ENCODE results near the gene PRKAR2A.
"Not testable (repeated sequence)": the region's sequence is repeated elsewhere in the genome, so short reads cannot be mapped to it uniquely, and the experiment has no call there.

The PRKAR2A gene

DNA sequence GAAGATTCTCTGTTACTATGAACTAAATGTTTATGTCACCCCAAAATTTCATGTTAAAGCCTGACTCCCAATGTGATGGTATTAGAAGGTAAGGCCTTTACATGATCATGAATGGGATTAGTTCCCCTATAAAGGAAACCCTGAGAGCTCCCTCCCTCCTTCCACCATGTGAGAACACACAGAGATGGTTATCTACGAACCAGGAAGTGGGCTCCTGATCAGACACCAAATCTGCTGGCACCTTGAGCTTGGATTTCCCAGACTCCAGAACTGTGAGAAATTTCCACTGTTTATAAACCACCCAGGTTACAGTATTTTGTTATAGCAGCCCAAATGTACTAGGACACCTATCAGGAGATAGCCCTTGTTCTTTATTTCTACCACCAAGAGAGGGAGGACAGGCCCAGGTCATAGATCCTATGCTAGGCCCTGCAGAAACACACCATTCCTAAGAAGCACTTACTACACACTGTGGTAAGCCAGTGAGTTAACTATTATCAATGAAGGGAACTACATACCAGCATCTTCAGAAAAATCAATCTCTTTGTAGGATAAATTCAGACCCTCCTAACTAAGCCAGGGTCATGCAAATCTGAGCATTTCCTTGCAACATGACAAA lies 59.0 kb downstream of the PRKAR2A start:
- peak; percentile 16 for DNase-seq
- in situ Hi-C loops (cut with MboI; ENCODE audit: low pct_unique_long_range_greater_than_20kb, low sequenced_read_pairs) = no loop called here

- in situ Hi-C loops (cut with MboI; ENCODE audit: low pct_unique_long_range_greater_than_20kb, low sequenced_read_pairs) = no loop called here
- no peak for DNase-seq
These were observed 63.1 kb downstream of the PRKAR2A start for GRCh38 chr3:48784426-48785120.

DNA sequence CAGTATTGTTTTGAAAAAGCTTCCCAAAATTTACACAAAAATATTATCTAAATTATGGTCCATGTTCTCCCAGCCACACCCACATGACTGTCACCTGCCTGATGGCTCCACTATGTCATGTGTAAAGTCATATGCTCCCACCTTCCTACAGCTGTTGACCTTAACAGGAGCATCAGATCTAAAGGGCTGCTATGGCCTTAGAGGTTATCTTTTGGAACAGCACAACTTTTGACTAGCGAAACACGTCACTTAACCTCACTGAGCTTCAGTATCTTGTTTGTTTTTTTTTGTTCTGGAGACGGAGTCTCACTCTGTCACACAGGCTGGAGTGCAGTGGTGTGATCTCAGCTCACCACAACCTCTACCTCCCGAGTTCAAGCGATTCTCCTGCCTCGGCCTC lies 64.4 kb downstream of the PRKAR2A start:
- no peak for DNase-seq
- in situ Hi-C loops (cut with MboI; ENCODE audit: low pct_unique_long_range_greater_than_20kb, low sequenced_read_pairs) = no loop called here

- in situ Hi-C loops (cut with MboI; ENCODE audit: low pct_unique_long_range_greater_than_20kb, low sequenced_read_pairs) = no loop called here
- DNase-seq = no peak
These were observed 65.6 kb downstream of the PRKAR2A start for GRCh38 chr3:48782046-48782445.

DNA sequence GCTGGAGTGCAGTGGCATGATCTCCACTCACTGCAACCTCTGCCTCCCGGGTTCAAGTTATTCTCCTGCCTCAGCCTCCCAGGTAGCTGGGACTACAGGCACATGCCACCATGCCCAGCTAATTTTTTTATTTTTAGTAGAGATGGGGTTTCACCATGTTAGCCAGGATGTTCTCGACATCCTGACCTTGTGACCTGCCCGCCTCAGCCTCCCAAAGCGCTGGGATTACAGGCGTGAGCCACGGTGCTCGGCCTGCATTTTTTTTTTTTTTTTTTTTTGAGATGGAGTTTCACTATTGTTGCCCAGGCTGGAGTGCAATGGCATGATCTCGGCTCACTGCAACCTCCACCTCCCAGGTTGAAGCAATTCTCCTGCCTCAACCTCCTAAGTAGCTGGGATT lies 69.1 kb downstream of the PRKAR2A start:
- in situ Hi-C loops (cut with MboI; ENCODE audit: low pct_unique_long_range_greater_than_20kb, low sequenced_read_pairs) = not testable (repeated sequence)

DNA sequence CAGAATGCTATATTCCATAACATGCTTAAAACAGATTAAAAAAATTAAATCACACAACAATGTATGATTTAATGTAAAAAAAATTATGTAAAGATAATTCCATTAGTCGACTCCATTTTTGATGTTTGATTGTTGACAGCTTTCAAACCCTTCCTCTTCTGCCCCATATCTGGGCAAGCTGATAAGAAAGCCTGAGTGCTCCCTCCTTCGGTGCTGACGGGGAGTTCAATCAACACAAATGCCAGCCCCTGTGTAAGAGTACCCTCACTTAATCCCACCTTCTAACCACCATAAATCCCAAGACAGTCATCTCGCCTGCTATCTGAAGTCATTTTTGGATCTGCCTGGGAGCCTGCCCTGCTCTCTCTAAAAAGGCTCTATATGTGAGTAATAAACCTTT lies 70.8 kb downstream of the PRKAR2A start:
- peak; percentile 32 for DNase-seq
- in situ Hi-C loops (cut with MboI; ENCODE audit: low pct_unique_long_range_greater_than_20kb, low sequenced_read_pairs) = no loop called here

More for the DNA sequence above, 69.1 kb downstream of the PRKAR2A start:
- DNase-seq = not testable (repeated sequence)

GRCh38 chr3:48770192-48770502 lies 77.5 kb downstream of the PRKAR2A start:
- DNase-seq = no peak
- in situ Hi-C loops (cut with MboI; ENCODE audit: low pct_unique_long_range_greater_than_20kb, low sequenced_read_pairs) = no loop called here

- in situ Hi-C loops (cut with MboI; ENCODE audit: low pct_unique_long_range_greater_than_20kb, low sequenced_read_pairs) = no loop called here
- no peak for DNase-seq
These were observed 82.3 kb downstream of the PRKAR2A start for GRCh38 chr3:48765376-48765775.

GRCh38 chr3:48762816-48763215 lies 84.9 kb downstream of the PRKAR2A start:
- in situ Hi-C loops (cut with MboI; ENCODE audit: low pct_unique_long_range_greater_than_20kb, low sequenced_read_pairs) = no loop called here
- no peak for DNase-seq

DNA sequence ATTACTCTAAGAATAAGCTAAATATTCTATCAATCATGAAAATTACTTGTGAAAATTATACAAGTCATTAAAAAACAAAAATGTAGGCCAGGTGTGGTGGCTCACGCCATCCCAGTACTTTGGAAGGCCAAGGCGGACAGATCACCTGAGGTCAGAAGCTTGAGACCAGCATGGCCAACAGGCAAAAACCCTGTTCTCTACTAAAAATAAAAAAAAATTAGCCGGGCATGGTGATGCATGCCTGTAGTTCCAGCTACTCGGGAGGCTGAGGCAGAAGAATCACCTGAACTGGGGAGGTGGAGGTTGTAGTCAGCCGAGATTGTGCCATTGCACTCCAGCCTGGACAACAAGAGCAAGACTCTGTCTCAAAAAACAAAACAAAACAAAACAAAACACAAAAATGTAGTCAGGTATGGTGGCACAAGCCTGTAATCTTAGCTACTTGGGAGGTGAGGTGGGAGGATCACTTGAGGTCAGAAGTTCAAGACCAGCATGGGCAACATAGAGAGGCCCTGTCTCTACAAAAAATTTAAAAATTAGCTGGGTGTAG lies 87.6 kb downstream of the PRKAR2A start:
- DNase-seq; in situ Hi-C loops (cut with MboI; ENCODE audit: low pct_unique_long_range_greater_than_20kb, low sequenced_read_pairs): not testable (repeated sequence)

DNA sequence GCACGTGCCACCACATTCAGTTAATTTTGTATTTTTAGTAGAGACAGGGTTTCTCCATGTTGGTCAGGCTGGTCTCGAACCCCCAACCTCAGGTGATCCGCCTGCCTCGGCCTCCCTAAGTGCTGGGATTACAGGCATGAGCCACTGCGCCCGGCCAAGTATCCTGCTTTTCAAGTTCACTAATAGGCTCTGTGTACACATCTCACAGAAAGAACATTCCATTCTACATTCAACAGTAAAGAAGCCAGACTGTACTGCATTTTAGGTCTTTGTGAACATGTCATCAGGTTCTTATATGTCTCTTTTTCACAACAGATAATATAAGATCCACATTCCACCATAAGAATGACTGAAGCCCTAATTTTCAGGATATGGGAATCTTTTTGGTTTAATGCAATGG lies 88.1 kb downstream of the PRKAR2A start:
- in situ Hi-C loops (cut with MboI; ENCODE audit: low pct_unique_long_range_greater_than_20kb, low sequenced_read_pairs) = not testable (repeated sequence)

DNA sequence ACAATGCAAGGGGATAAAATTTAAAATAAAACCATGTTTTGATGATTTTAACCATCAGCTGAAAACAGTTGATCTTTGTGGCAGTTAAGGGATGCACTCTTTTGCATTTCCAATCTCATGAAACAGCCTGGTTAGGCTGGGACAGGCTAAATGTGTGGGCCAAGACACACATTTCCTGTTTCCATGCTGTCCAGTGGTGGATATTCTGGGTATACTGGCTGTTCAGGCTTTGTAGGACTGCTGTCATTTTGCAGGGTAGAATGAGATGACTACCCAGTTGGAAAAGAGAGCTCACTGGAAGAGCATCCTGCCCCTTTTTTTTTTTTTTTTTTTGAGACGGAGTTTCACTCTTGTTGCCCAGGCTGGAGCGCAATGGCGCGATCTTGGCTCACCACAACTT lies 88.6 kb downstream of the PRKAR2A start:
- in situ Hi-C loops (cut with MboI; ENCODE audit: low pct_unique_long_range_greater_than_20kb, low sequenced_read_pairs) = no loop called here
- no peak for DNase-seq

More for the DNA sequence above, 88.1 kb downstream of the PRKAR2A start:
- DNase-seq = not testable (repeated sequence)

DNA sequence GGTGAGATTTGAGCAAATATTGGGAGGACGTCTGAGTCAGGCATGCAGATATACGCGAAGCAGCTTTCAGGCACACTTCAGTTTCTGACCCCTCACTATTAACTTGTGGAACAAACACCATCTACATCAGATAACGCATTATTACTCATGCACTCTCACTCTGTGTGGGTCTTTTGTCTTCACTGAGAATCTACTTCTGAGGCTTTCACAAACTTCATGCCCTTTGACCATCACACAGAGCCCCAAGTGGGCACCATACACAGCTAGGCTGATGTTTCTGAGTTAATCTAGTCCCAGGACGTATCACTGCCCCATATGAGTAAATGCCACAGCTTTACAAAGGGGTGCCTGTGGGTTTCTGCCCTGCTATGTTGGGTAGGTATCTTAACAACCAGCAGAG lies 91.0 kb downstream of the PRKAR2A start:
- DNase-seq = no peak
- in situ Hi-C loops (cut with MboI; ENCODE audit: low pct_unique_long_range_greater_than_20kb, low sequenced_read_pairs) = no loop called here

- in situ Hi-C loops (cut with MboI; ENCODE audit: low pct_unique_long_range_greater_than_20kb, low sequenced_read_pairs) = no loop called here
- no peak for DNase-seq
These were observed 96.8 kb downstream of the PRKAR2A start for GRCh38 chr3:48750856-48751255.

DNA sequence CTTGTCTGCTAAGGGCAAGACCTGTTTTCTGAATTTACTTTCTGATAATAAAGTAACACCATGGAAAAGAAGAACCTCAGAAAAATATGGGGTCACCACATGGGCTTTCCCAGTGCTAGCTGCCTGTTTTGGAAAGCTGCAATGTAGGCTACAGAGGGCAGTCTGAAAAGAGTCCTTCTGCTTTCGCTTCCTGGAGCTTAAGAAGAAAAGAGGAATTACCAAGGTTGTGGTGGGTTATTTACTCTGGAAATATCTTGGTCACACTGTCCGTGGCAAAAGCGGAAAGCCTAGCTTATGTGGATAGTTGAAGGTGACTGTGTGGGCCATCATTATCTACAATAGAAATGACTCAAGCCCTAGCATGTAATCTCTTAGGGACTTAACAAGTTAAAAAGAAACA lies 98.9 kb downstream of the PRKAR2A start:
- in situ Hi-C loops (cut with MboI; ENCODE audit: low pct_unique_long_range_greater_than_20kb, low sequenced_read_pairs) = no loop called here
- peak; percentile 24 for DNase-seq

- in situ Hi-C loops (cut with MboI; ENCODE audit: low pct_unique_long_range_greater_than_20kb, low sequenced_read_pairs) = no loop called here
- DNase-seq = no peak
These were observed 100.0 kb downstream of the PRKAR2A start for GRCh38 chr3:48747706-48748105.

DNA sequence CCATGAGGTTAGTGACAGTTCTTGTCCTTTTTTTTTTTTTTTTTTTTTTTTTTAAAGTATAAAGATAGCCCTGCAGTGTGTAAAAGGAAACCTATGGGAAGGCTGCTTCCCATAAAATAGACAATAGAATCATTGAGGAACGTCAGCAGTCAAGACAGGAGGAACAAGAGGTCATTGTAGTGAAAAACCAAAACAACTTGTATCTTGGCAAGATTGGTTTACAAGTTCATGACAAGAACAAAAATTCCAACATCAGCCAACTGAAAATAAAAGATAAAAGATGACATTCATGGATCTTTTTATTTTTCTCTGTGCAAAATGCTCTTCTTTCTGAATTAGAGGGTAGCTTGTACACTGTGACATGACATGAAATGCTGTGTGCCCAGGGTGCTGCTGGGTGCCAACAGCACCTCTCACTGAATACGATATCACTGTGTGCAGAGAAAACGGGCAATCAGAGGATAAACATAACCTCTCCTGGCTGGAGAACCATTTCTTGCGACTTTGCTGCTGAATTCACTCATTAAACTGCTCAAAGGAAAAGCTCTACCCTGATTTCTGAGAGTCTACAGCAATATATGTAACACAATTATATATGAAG lies 100.6 kb downstream of the PRKAR2A start:
- DNase-seq = no peak
- in situ Hi-C loops (cut with MboI; ENCODE audit: low pct_unique_long_range_greater_than_20kb, low sequenced_read_pairs) = no loop called here

DNA sequence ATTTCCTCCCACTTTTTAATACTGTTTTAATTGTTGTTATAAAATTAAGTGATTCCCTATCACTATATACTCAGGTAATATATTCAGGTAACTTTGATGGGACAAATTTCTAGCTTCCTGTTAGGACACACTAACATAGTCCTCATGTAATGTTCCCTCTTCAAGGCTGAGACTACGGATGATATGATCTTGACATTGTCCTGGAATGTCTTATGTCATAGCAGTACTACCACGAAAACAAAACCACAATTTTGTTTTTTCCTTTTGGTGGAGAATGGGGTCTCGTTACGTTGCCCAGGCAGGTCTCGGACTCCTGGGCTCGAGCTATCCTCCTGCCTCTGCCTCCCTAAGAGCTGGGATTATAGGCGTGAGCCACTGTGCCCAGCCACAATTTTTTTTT lies 103.9 kb downstream of the PRKAR2A start:
- DNase-seq = no peak
- in situ Hi-C loops (cut with MboI; ENCODE audit: low pct_unique_long_range_greater_than_20kb, low sequenced_read_pairs) = no loop called here

- DNase-seq; in situ Hi-C loops (cut with MboI; ENCODE audit: low pct_unique_long_range_greater_than_20kb, low sequenced_read_pairs): not testable (repeated sequence)
These were observed 106.4 kb downstream of the PRKAR2A start for GRCh38 chr3:48741226-48741625.

Data from KBM-7 (cell line).